ENCODE data around the gene IFIT1.

IFIT1 gene

DNA sequence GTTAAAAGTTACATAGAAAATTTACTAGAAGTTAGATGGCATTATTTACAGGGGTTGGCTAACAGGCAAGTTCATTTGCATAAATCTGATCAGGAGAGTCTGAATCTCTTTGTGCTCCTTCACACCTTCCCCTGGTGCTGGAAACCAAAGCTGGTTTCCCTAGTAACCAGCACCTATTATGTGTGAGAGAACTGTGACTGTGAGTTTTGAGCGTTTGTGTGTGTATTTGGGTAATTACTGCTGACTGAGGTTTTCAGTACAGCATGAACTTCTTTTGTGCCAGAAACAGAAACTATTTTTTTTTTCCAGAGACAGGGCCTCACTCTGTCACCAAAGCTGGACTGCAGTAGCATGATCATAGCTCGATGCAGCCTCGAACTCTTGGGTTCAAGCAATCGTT is 24.9 kb upstream of the IFIT1 start:
- no peaks in the 10 kb centered on the region for H3K9me3 ChIP-seq
- no peak overlapping the region for H3K4me3 ChIP-seq
- no peak overlapping the region for H3K9ac ChIP-seq
- no peaks in the 10 kb centered on the region for H3K4me1 ChIP-seq
- no peak overlapping the region for H3K27ac ChIP-seq
- no peak overlapping the region for H3K4me2 ChIP-seq
- H3K27me3 ChIP-seq = no peaks in the 10 kb centered on the region
- no peaks in the 10 kb centered on the region for H4K20me1 ChIP-seq
- no peak for TF ChIP-seq Cebpa-rat (IDR thresholded peaks at IDR 0.05)
- H3K36me3 ChIP-seq = no peaks in the 10 kb centered on the region

DNA sequence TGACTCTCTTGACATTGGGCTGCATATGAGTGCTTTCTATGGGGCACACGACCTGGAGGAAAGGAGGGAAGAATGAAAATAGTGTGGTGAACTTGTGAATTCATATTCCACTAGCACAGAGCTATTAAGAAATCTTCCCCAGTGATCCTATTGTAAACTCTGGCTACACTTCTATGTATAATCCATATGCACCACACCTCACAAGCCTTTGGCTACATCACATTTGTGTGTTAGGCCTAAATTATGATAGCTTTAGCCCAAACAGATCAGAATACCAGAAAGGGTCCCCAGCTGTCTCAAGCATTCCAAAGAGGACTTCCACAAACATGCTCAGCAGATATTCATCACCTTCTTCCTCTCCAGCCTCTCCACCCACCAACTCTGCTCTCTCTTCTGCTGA is 24.3 kb upstream of the IFIT1 start:
- H3K27me3 ChIP-seq = no peaks in the 10 kb centered on the region
- no peak overlapping the region for H3K27ac ChIP-seq
- no peak overlapping the region for H3K4me3 ChIP-seq
- TF ChIP-seq Cebpa-rat (IDR thresholded peaks at IDR 0.05) = no peak
- H3K36me3 ChIP-seq = no peaks in the 10 kb centered on the region
- H3K4me2 ChIP-seq = no peak overlapping the region
- H3K9me3 ChIP-seq = no peaks in the 10 kb centered on the region
- no peaks in the 10 kb centered on the region for H3K4me1 ChIP-seq
- no peaks in the 10 kb centered on the region for H4K20me1 ChIP-seq
- no peak overlapping the region for H3K9ac ChIP-seq

DNA sequence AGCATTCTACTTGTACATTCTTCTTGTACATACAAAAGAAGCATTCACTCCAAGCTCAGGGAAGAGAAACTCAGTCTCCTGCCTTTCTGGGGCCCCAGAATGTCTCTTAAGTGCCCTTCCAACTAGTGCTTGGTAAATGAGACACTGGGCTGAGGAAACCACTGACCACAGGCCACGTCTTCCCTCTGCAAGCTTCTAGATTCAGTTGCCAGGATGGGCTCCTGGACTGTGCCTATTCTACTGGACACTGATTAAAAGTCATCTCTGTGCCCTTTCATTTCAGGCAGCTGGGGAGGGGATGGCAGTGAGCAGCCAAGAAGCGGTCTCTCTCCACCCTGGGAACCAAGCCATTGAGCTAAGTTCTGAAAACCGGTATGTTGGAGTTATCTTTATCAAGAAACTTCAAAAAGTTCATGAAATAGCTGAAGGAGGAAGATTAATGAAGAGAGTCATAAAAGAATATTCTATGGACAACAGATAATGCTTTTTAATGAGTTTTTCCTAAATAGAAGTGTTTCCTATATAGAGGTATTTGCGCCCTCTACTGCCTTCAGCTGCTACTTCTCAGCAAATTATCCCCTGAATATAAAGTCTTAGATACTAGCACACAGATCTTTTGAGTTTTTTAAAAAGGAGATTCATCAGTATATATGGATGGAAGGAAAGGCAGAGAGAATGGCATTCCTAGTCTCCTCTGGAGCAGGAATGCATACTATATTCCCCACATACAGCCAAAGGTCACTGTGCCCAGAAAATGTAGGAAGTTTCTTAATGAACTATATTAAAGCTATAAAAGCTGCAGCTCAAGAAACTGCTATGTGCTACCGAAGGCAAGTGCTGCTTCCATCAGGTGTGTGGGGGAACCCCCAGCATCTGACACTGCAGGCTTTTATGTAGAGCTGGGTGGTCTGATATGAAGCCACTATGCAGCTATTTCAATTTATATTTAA is 23.0 kb upstream of the IFIT1 start:
- H3K4me3 ChIP-seq = no peak overlapping the region
- no peaks in the 10 kb centered on the region for H3K27me3 ChIP-seq
- H4K20me1 ChIP-seq = no peaks in the 10 kb centered on the region
- H3K27ac ChIP-seq = no peak overlapping the region
- H3K9ac ChIP-seq = no peak overlapping the region
- no peaks in the 10 kb centered on the region for H3K4me1 ChIP-seq
- no peak for TF ChIP-seq Cebpa-rat (IDR thresholded peaks at IDR 0.05)
- H3K36me3 ChIP-seq = no peaks in the 10 kb centered on the region
- no peaks in the 10 kb centered on the region for H3K9me3 ChIP-seq
- no peak overlapping the region for H3K4me2 ChIP-seq

- Histone ChIP-seq H3K4me3 (no peak overlapping the region), H3K4me1 (no peaks in the 10 kb centered on the region), H4K20me1 (no peaks in the 10 kb centered on the region), H3K36me3 (no peaks in the 10 kb centered on the region), H3K9me3 (no peaks in the 10 kb centered on the region), H3K27ac (no peak overlapping the region), H3K4me2 (no peak overlapping the region), H3K27me3 (no peaks in the 10 kb centered on the region), H3K9ac (no peak overlapping the region)
- no peak for TF ChIP-seq Cebpa-rat (IDR thresholded peaks at IDR 0.05)
Measured at GRCh38 chr10:89371079-89371478, 21.3 kb upstream of the IFIT1 start.

- Histone ChIP-seq H3K27ac (no peak overlapping the region), H3K9ac (no peak overlapping the region), H3K27me3 (no peaks in the 10 kb centered on the region), H4K20me1 (no peaks in the 10 kb centered on the region), H3K4me1 (no peaks in the 10 kb centered on the region), H3K4me3 (no peak overlapping the region), H3K36me3 (no peaks in the 10 kb centered on the region), H3K9me3 (no peaks in the 10 kb centered on the region), H3K4me2 (no peak overlapping the region)
- TF ChIP-seq Cebpa-rat (IDR thresholded peaks at IDR 0.05) = no peak
Measured at GRCh38 chr10:89371987-89372386, 20.4 kb upstream of the IFIT1 start.

- Histone ChIP-seq H3K4me2 (no peak overlapping the region), H4K20me1 (no peaks in the 10 kb centered on the region), H3K4me1 (no peaks in the 10 kb centered on the region), H3K4me3 (no peak overlapping the region), H3K36me3 (no peaks in the 10 kb centered on the region), H3K9me3 (no peaks in the 10 kb centered on the region), H3K27me3 (no peaks in the 10 kb centered on the region), H3K27ac (no peak overlapping the region), H3K9ac (no peak overlapping the region)
- TF ChIP-seq Cebpa-rat (IDR thresholded peaks at IDR 0.05) = no peak
Measured at GRCh38 chr10:89373916-89374711, 18.3 kb upstream of the IFIT1 start.

DNA sequence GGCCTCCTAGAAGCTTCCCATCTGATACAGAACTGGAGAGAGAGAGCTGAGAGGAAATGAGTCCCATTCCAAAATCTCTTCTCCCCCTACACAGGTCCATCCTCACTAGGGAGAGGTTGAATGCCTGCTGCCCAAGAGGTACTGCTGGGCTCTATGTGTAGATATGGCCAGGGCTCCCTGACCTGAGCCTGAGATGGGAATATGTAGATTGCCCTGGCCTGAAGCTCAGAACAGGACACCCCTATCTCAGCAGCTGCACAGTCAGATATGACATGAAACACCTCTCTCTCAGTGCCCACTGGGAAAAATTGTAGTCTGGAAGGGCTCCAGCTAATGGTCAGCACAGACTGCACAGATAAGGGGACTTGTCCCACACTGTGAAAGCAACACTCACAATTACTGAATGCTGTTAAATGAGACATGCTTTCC is 17.7 kb upstream of the IFIT1 start:
- no peak overlapping the region for H3K27ac ChIP-seq
- H4K20me1 ChIP-seq = no peaks in the 10 kb centered on the region
- TF ChIP-seq Cebpa-rat (IDR thresholded peaks at IDR 0.05) = no peak
- H3K4me2 ChIP-seq = no peak overlapping the region
- no peak overlapping the region for H3K9ac ChIP-seq
- H3K4me3 ChIP-seq = no peak overlapping the region
- no peaks in the 10 kb centered on the region for H3K27me3 ChIP-seq
- no peaks in the 10 kb centered on the region for H3K36me3 ChIP-seq
- no peaks in the 10 kb centered on the region for H3K4me1 ChIP-seq
- no peaks in the 10 kb centered on the region for H3K9me3 ChIP-seq

DNA sequence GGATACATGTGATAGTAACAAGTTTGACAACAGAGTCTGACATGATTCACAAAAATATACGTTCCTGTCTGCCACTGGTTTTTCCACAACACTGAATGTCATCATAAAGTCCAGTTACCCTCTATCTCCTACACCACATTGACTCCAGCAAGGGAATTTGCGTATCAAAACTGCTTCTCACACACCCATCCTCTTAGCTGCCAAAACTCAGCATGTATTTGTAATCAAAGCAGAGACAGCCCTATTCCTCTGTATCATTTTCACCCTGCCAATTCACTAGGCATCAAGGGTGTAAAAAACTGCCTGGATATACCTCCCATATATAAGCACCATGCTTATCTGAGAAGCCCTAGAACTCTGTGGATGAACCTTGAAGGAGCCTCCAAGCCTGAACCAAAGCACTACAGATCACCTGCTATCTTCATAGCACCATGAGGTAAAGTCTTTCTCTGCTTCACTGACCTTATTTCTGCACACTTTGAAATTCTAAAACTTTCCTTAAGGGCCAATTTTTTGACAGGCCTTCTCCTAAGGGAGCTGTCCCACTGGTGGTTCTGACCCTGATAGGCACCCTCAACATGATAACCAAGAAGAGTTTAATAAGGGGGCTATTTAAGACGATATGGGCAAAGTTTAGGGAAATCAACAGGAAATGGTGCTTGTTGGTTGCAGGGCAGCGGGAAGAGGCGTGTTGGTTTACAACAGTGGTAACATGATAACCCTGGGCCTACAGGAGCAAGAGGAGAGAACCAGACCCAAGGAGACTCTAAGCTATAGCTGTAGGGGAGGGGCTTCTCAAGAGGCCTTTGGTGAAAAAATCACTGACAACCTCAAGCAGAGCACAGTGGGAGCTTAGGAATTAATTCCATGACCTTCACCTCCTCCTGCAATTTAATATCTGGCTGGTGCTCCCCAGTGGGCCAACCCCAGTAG is 14.5 kb upstream of the IFIT1 start, which contains the start of gene IFIT1B:
IFIT1B (plus strand) TSS at position 352 of the 933 bp plus-strand sequence; CDS start at position 432, 80 bp downstream.
- H3K4me2 ChIP-seq = no peak within 1 kb of the TSS
- H4K20me1 ChIP-seq = no peaks in the 10 kb centered on the region
- no peaks in the 10 kb centered on the region for H3K27me3 ChIP-seq
- no peak within 1 kb of the TSS for H3K9ac ChIP-seq
- TF ChIP-seq Cebpa-rat (IDR thresholded peaks at IDR 0.05) = no peak
- H3K4me3 ChIP-seq = no peak within 1 kb of the TSS
- H3K27ac ChIP-seq = no peak within 1 kb of the TSS
- no peaks in the 10 kb centered on the region for H3K36me3 ChIP-seq
- no peaks in the 10 kb centered on the region for H3K9me3 ChIP-seq
- no peaks in the 10 kb centered on the region for H3K4me1 ChIP-seq

- Histone ChIP-seq H3K27me3 (no peaks in the 10 kb centered on the region), H3K4me2 (no peak overlapping the region), H3K9me3 (no peaks in the 10 kb centered on the region), H3K36me3 (no peaks in the 10 kb centered on the region), H3K4me1 (no peaks in the 10 kb centered on the region), H4K20me1 (no peaks in the 10 kb centered on the region), H3K27ac (no peak overlapping the region), H3K4me3 (no peak overlapping the region), H3K9ac (no peak overlapping the region)
- no peak for TF ChIP-seq Cebpa-rat (IDR thresholded peaks at IDR 0.05)
Measured at GRCh38 chr10:89379103-89379502, 13.3 kb upstream of the IFIT1 start.

Measured in BLaER1 (cell line).